Measurements from ENCODE around the gene CCSER1.

CCSER1 gene

GRCh38 chr4:90187148-90187884 is 60.1 kb downstream of the CCSER1 start:
- no peak for TF ChIP-seq CTCF (IDR thresholded peaks at IDR 0.05; ENCODE audit: borderline replicate concordance, insufficient read depth, low read depth, low read length)
- H3K4me3 ChIP-seq (ENCODE audit: low read depth, low read length) = no peak overlapping the region

DNA sequence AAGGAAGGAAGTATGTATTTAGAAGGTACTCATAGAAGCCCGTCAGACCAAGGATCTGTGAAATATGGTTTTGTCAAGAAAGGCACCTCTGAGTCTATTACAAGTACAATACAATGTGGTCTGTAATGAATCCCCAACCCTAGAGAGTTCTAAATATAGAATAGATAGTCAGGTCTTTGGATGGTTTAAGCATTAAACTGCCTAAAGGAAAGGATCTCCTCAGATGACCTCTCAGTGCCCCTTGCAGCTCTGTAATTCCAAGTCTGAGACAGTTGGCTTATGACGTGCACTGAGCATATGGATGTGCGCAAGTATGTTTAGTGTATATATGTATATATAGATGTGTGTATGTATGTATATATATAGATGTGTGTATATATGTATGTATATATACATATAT is 62.0 kb downstream of the CCSER1 start:
- no peak for TF ChIP-seq CTCF (IDR thresholded peaks at IDR 0.05; ENCODE audit: borderline replicate concordance, insufficient read depth, low read depth, low read length)
- H3K4me3 ChIP-seq (ENCODE audit: low read depth, low read length) = no peak overlapping the region

DNA sequence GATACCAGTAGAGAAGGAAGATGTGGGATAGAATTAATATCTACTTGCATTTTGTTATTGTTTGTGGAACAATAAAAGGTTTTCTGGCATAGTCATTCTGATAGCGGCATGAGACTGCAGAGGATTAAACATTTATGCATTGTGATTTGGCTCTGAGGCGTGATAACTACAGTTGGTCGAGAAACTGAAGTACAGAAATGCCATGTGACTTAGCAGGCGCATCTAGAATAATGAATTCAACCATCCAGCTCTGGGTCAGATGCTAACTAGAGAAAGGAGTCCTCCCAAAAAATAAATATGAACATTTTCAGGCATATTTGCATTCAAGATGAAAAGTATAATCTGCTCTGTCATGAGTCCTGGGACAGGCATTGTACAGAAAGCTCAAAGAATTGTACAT is 62.8 kb downstream of the CCSER1 start:
- no peak overlapping the region for H3K4me3 ChIP-seq (ENCODE audit: low read depth, low read length)
- TF ChIP-seq CTCF (IDR thresholded peaks at IDR 0.05; ENCODE audit: borderline replicate concordance, insufficient read depth, low read depth, low read length) = no peak

- H3K4me3 ChIP-seq (ENCODE audit: low read depth, low read length) = no peak overlapping the region
- TF ChIP-seq CTCF (IDR thresholded peaks at IDR 0.05; ENCODE audit: borderline replicate concordance, insufficient read depth, low read depth, low read length) = no peak
These were observed 63.3 kb downstream of the CCSER1 start for GRCh38 chr4:90190525-90190924.

- H3K4me3 ChIP-seq (ENCODE audit: low read depth, low read length) = no peak overlapping the region
- TF ChIP-seq CTCF (IDR thresholded peaks at IDR 0.05; ENCODE audit: borderline replicate concordance, insufficient read depth, low read depth, low read length) = no peak
These were observed 71.1 kb downstream of the CCSER1 start for GRCh38 chr4:90198086-90198847.

- no peak overlapping the region for H3K4me3 ChIP-seq (ENCODE audit: low read depth, low read length)
- no peak for TF ChIP-seq CTCF (IDR thresholded peaks at IDR 0.05; ENCODE audit: borderline replicate concordance, insufficient read depth, low read depth, low read length)
These were observed 80.8 kb downstream of the CCSER1 start for GRCh38 chr4:90207887-90208454.

Data from GM12875 (cell line).